ENCODE measurements around the gene FRMD5. TPM values are rescaled to one million over a fixed set of nuclear protein-coding genes. Genes with fewer than 3 reads are reported as not detected.
A peak's percentile ranks its signal among the peaks of the same experiment; 100 is the strongest.

Gene FRMD5
- polyA plus RNA-seq, 4 donors = 0.49 to 1.1 (median 0.81) TPM; not detected in 1

DNA sequence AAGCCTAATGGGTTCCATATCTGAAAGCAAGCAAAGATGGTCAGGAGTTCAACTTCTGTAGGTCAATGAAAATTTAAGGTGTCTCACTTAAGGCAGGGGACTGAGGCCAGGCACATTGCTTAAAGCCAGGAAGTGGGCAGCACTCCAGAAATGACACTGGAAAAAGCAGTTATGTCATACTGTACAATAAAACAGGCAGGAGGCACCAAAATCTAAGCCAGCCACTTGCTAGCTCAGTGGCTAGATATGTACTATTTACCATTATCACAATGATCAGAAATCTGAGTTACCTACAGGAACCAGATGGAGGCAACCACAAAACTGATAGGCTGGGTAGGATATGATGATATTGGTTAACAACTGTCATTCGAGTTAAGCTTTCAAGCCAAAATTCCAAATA, 57.3 kb downstream of the FRMD5 start:
- H3K27me3 ChIP-seq (ENCODE audit: control insufficient read depth in 3 of 3, insufficient read depth in 3 of 3, low read length in 3 of 3) = no peaks in the 10 kb centered on the region
- H3K27ac ChIP-seq (ENCODE audit: low read depth in 1 of 3, low read length in 2 of 3) = no peak overlapping the region
- peaks cover 0 to 3% (median 0%) of the 10 kb centered on the region in 3 donors for H3K4me1 ChIP-seq (ENCODE audit: control insufficient read depth in 3 of 3, insufficient read depth in 2 of 3, low read depth in 1 of 3, low read length in 2 of 3)
- FAIRE-seq (no peak), DNase-seq (peak in 1 of 2 donors; percentile 36)
- no peaks in the 10 kb centered on the region for H3K9me3 ChIP-seq (ENCODE audit: control insufficient read depth in 2 of 2, insufficient read depth in 1 of 2, low read depth in 1 of 2, low read length in 1 of 2)
- no peak overlapping the region for H3K4me3 ChIP-seq (ENCODE audit: low read depth in 1 of 3, low read length in 3 of 3)
- H3K36me3 ChIP-seq (ENCODE audit: control insufficient read depth in 3 of 3, insufficient read depth in 2 of 3, low read depth in 1 of 3, low read length in 3 of 3) = no peaks in the 10 kb centered on the region
- 37 to 47% (median 43%) methylated on average over 1 of the region's 1 CpG for WGBS, 3 donors

GRCh38 chr15:44136991-44137477, 58.0 kb downstream of the FRMD5 start:
- Histone ChIP-seq H3K4me1 (ENCODE audit: control insufficient read depth in 3 of 3, insufficient read depth in 2 of 3, low read depth in 1 of 3, low read length in 2 of 3) (peaks cover 0 to 3% (median 0%) of the 10 kb centered on the region in 3 donors), H3K4me3 (ENCODE audit: low read depth in 1 of 3, low read length in 3 of 3) (no peak overlapping the region), H3K27me3 (ENCODE audit: control insufficient read depth in 3 of 3, insufficient read depth in 3 of 3, low read length in 3 of 3) (no peaks in the 10 kb centered on the region), H3K9me3 (ENCODE audit: control insufficient read depth in 2 of 2, insufficient read depth in 1 of 2, low read depth in 1 of 2, low read length in 1 of 2) (no peaks in the 10 kb centered on the region), H3K27ac (ENCODE audit: low read depth in 1 of 3, low read length in 2 of 3) (no peak overlapping the region), H3K36me3 (ENCODE audit: control insufficient read depth in 3 of 3, insufficient read depth in 2 of 3, low read depth in 1 of 3, low read length in 3 of 3) (no peaks in the 10 kb centered on the region)
- WGBS, 3 donors = 56 to 70% (median 59%) methylated on average over 3 of the region's 3 CpGs
- FAIRE-seq (no peak), DNase-seq (no peak)

DNA sequence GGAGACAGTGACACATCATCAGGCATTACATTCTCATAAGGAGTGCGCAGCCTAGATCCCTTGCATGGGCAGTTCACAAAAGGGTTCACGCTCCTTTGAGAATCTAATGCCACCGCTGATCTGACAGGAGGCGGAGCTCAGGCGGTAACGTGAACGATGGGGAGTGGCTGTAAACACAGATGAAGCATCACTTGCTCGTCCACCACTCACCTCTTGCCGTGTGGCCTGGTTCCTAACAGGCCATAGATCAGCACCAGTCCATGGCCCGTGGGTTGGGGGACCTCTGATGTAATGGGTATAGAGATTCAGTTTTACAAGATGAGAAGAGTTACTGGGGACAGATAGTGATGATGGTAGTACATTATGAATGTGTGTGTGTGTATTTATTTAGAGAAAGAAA, 63.0 kb downstream of the FRMD5 start:
- H3K4me3 ChIP-seq (ENCODE audit: low read depth in 1 of 3, low read length in 3 of 3) = no peak overlapping the region
- DNase-seq (no peak), FAIRE-seq (no peak)
- H3K27ac ChIP-seq (ENCODE audit: low read depth in 1 of 3, low read length in 2 of 3) = no peak overlapping the region
- H3K9me3 ChIP-seq (ENCODE audit: control insufficient read depth in 2 of 2, insufficient read depth in 1 of 2, low read depth in 1 of 2, low read length in 1 of 2) = no peaks in the 10 kb centered on the region
- H3K27me3 ChIP-seq (ENCODE audit: control insufficient read depth in 3 of 3, insufficient read depth in 3 of 3, low read length in 3 of 3) = peaks cover 0 to 2% (median 0%) of the 10 kb centered on the region in 3 donors
- H3K36me3 ChIP-seq (ENCODE audit: control insufficient read depth in 3 of 3, insufficient read depth in 2 of 3, low read depth in 1 of 3, low read length in 3 of 3) = no peaks in the 10 kb centered on the region
- no peaks in the 10 kb centered on the region for H3K4me1 ChIP-seq (ENCODE audit: control insufficient read depth in 3 of 3, insufficient read depth in 2 of 3, low read depth in 1 of 3, low read length in 2 of 3)
- WGBS, 3 donors = 92 to 95% (median 93%) methylated on average over 10 of the region's 10 CpGs

DNA sequence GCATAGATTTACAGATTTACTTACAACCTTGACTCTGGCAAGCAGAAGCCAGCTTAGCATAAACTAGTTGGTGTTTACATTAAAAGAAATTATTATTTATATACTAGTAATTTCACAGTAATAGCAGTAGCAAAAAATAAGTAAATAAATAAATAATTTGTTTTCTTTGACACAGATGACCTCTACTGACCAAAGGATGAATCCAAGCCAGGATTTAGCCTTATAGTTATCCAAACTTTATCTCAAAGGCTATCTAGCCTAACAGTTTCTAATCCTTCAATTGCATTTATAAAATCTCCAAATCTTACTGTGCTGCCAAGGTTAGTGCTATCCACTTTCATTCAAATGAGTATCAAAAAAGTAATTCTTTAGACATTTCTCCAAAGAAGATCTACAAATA, 64.3 kb downstream of the FRMD5 start:
- no peaks in the 10 kb centered on the region for H3K36me3 ChIP-seq (ENCODE audit: control insufficient read depth in 3 of 3, insufficient read depth in 2 of 3, low read depth in 1 of 3, low read length in 3 of 3)
- no peak overlapping the region for H3K27ac ChIP-seq (ENCODE audit: low read depth in 1 of 3, low read length in 2 of 3)
- no peak overlapping the region for H3K4me3 ChIP-seq (ENCODE audit: low read depth in 1 of 3, low read length in 3 of 3)
- H3K9me3 ChIP-seq (ENCODE audit: control insufficient read depth in 2 of 2, insufficient read depth in 1 of 2, low read depth in 1 of 2, low read length in 1 of 2) = no peaks in the 10 kb centered on the region
- peaks cover 0 to 2% (median 0%) of the 10 kb centered on the region in 3 donors for H3K27me3 ChIP-seq (ENCODE audit: control insufficient read depth in 3 of 3, insufficient read depth in 3 of 3, low read length in 3 of 3)
- no peaks in the 10 kb centered on the region for H3K4me1 ChIP-seq (ENCODE audit: control insufficient read depth in 3 of 3, insufficient read depth in 2 of 3, low read depth in 1 of 3, low read length in 2 of 3)
- FAIRE-seq (no peak), DNase-seq (no peak)

- H3K9me3 ChIP-seq (ENCODE audit: control insufficient read depth in 2 of 2, insufficient read depth in 1 of 2, low read depth in 1 of 2, low read length in 1 of 2) = no peaks in the 10 kb centered on the region
- no peak for FAIRE-seq
- H3K27ac ChIP-seq (ENCODE audit: low read depth in 1 of 3, low read length in 2 of 3) = no peak overlapping the region
- 81 to 94% (median 89%) methylated on average over 5 of the region's 5 CpGs for WGBS, 3 donors
- peaks cover 0 to 2% (median 0%) of the 10 kb centered on the region in 3 donors for H3K27me3 ChIP-seq (ENCODE audit: control insufficient read depth in 3 of 3, insufficient read depth in 3 of 3, low read length in 3 of 3)
- no peak for DNase-seq
- H3K36me3 ChIP-seq (ENCODE audit: control insufficient read depth in 3 of 3, insufficient read depth in 2 of 3, low read depth in 1 of 3, low read length in 3 of 3) = no peaks in the 10 kb centered on the region
- H3K4me1 ChIP-seq (ENCODE audit: control insufficient read depth in 3 of 3, insufficient read depth in 2 of 3, low read depth in 1 of 3, low read length in 2 of 3) = no peaks in the 10 kb centered on the region
- H3K4me3 ChIP-seq (ENCODE audit: low read depth in 1 of 3, low read length in 3 of 3) = no peak overlapping the region
These were observed 65.2 kb downstream of the FRMD5 start for GRCh38 chr15:44129911-44130310.

DNA sequence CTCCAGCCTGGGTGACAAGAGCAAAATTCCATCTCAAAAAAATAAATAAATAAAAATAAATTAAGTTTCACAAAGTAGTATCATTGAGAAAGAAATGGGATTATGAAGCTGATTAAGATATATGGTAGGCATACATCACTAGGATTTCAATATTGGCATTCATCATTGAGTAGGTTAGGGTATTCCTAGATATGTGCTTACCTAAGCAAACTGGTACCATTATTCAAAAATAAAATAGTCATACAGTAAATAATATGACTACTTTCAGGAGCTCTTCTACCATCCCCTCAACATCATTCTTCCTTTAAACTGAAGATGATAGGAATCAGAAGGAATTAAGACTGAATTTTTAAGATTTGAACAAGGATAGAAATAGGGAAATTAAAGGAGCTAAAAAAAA, 66.6 kb downstream of the FRMD5 start:
- Histone ChIP-seq H3K36me3 (ENCODE audit: control insufficient read depth in 3 of 3, insufficient read depth in 2 of 3, low read depth in 1 of 3, low read length in 3 of 3) (no peaks in the 10 kb centered on the region), H3K27me3 (ENCODE audit: control insufficient read depth in 3 of 3, insufficient read depth in 3 of 3, low read length in 3 of 3) (peaks cover 0 to 2% (median 0%) of the 10 kb centered on the region in 3 donors), H3K27ac (ENCODE audit: low read depth in 1 of 3, low read length in 2 of 3) (no peak overlapping the region), H3K9me3 (ENCODE audit: control insufficient read depth in 2 of 2, insufficient read depth in 1 of 2, low read depth in 1 of 2, low read length in 1 of 2) (no peaks in the 10 kb centered on the region), H3K4me3 (ENCODE audit: low read depth in 1 of 3, low read length in 3 of 3) (no peak overlapping the region), H3K4me1 (ENCODE audit: control insufficient read depth in 3 of 3, insufficient read depth in 2 of 3, low read depth in 1 of 3, low read length in 2 of 3) (no peaks in the 10 kb centered on the region)
- FAIRE-seq (no peak), DNase-seq (no peak)

- Histone ChIP-seq H3K27me3 (ENCODE audit: control insufficient read depth in 3 of 3, insufficient read depth in 3 of 3, low read length in 3 of 3) (peaks cover 0 to 2% (median 0%) of the 10 kb centered on the region in 3 donors), H3K4me3 (ENCODE audit: low read depth in 1 of 3, low read length in 3 of 3) (no peak overlapping the region), H3K27ac (ENCODE audit: low read depth in 1 of 3, low read length in 2 of 3) (no peak overlapping the region), H3K36me3 (ENCODE audit: control insufficient read depth in 3 of 3, insufficient read depth in 2 of 3, low read depth in 1 of 3, low read length in 3 of 3) (no peaks in the 10 kb centered on the region), H3K9me3 (ENCODE audit: control insufficient read depth in 2 of 2, insufficient read depth in 1 of 2, low read depth in 1 of 2, low read length in 1 of 2) (no peaks in the 10 kb centered on the region), H3K4me1 (ENCODE audit: control insufficient read depth in 3 of 3, insufficient read depth in 2 of 3, low read depth in 1 of 3, low read length in 2 of 3) (no peaks in the 10 kb centered on the region)
- WGBS, 3 donors = 16 to 72% (median 39%) methylated on average over 2 of the region's 2 CpGs
- DNase-seq (no peak), FAIRE-seq (no peak)
These were observed 69.2 kb downstream of the FRMD5 start for GRCh38 chr15:44125879-44126278.

GRCh38 chr15:44102675-44103254, 92.3 kb downstream of the FRMD5 start:
- no peak overlapping the region for H3K27ac ChIP-seq (ENCODE audit: low read depth in 1 of 3, low read length in 2 of 3)
- no peaks in the 10 kb centered on the region for H3K4me1 ChIP-seq (ENCODE audit: control insufficient read depth in 3 of 3, insufficient read depth in 2 of 3, low read depth in 1 of 3, low read length in 2 of 3)
- H3K9me3 ChIP-seq (ENCODE audit: control insufficient read depth in 2 of 2, insufficient read depth in 1 of 2, low read depth in 1 of 2, low read length in 1 of 2) = no peaks in the 10 kb centered on the region
- peaks cover 0 to 1% (median 0%) of the 10 kb centered on the region in 3 donors for H3K27me3 ChIP-seq (ENCODE audit: control insufficient read depth in 3 of 3, insufficient read depth in 3 of 3, low read length in 3 of 3)
- no peak overlapping the region for H3K4me3 ChIP-seq (ENCODE audit: low read depth in 1 of 3, low read length in 3 of 3)
- peak in 1 of 2 donors; percentile 2 for DNase-seq
- H3K36me3 ChIP-seq (ENCODE audit: control insufficient read depth in 3 of 3, insufficient read depth in 2 of 3, low read depth in 1 of 3, low read length in 3 of 3) = no peaks in the 10 kb centered on the region
- no peak for FAIRE-seq

DNA sequence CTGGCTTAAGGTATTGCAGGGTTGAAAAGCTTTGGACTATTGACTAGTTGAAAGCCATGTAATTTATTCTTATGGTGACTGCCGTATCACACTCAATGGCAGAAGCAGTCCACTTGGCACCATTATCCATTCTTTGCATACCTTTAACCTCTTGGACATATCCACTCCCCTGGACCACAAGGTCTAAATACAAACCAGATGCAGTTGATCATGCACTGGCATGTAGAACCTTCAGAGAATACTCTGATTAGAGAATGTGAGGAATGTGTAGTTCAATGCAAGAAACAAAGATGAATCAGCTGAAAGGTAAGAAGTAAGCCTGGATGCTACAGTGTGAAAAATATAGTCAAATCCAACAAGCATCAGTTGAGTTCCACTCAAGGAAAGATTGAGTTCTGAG, 93.1 kb downstream of the FRMD5 start:
- 81 to 91% (median 84%) methylated on average over 1 of the region's 1 CpG for WGBS, 3 donors
- no peaks in the 10 kb centered on the region for H3K36me3 ChIP-seq (ENCODE audit: control insufficient read depth in 3 of 3, insufficient read depth in 2 of 3, low read depth in 1 of 3, low read length in 3 of 3)
- no peaks in the 10 kb centered on the region for H3K4me1 ChIP-seq (ENCODE audit: control insufficient read depth in 3 of 3, insufficient read depth in 2 of 3, low read depth in 1 of 3, low read length in 2 of 3)
- no peak overlapping the region for H3K4me3 ChIP-seq (ENCODE audit: low read depth in 1 of 3, low read length in 3 of 3)
- no peaks in the 10 kb centered on the region for H3K9me3 ChIP-seq (ENCODE audit: control insufficient read depth in 2 of 2, insufficient read depth in 1 of 2, low read depth in 1 of 2, low read length in 1 of 2)
- H3K27ac ChIP-seq (ENCODE audit: low read depth in 1 of 3, low read length in 2 of 3) = no peak overlapping the region
- no peak for FAIRE-seq
- peaks cover 0 to 2% (median 0%) of the 10 kb centered on the region in 3 donors for H3K27me3 ChIP-seq (ENCODE audit: control insufficient read depth in 3 of 3, insufficient read depth in 3 of 3, low read length in 3 of 3)
- DNase-seq = no peak

All from small intestine (tissue), 7 donors.